ENCODE measurements around the gene NOS1. TPM values are rescaled to one million over a fixed set of nuclear protein-coding genes. Genes with fewer than 3 reads are reported as not detected.

NOS1 gene
- polyA plus RNA-seq, 1 donor from 2014 or later, result not detected

GRCh38 chr12:117363953-117364486 lies 2.6 kb upstream of the NOS1 start:
- TF ChIP-seq TAF1 (IDR thresholded peaks at IDR 0.05; ENCODE audit: low read depth), result no peak
- TF ChIP-seq RAD21 (conservative IDR thresholded peaks at IDR 0.05), result no peak
- no peak for TF ChIP-seq MXI1 (conservative IDR thresholded peaks at IDR 0.05; ENCODE audit: poor library complexity, severe bottlenecking)
- H3K79me2 ChIP-seq (replicated peaks; ENCODE audit: insufficient read depth, low read length), result no peaks in the 10 kb centered on the region
- peaks cover 59% of the 10 kb centered on the region for H3K27me3 ChIP-seq (ENCODE audit: insufficient read depth, low read depth, low read length)

GRCh38 chr12:117363056-117363662 lies 1.7 kb upstream of the NOS1 start:
- Histone ChIP-seq H3K27ac (ENCODE audit: low read length) (no peak overlapping the region), H3K4me2 (ENCODE audit: low read length) (no peak overlapping the region), H3F3A (ENCODE audit: insufficient read depth, low read length, poor library complexity, severe bottlenecking) (no peaks in the 10 kb centered on the region), H3K9me2 (ENCODE audit: insufficient read depth, low read length) (no peaks in the 10 kb centered on the region), H3K9ac (ENCODE audit: low read length) (no peak overlapping the region), H4K20me1 (ENCODE audit: insufficient read depth) (no peaks in the 10 kb centered on the region), H3K9me3 (ENCODE audit: low read length) (no peaks in the 10 kb centered on the region), H2AFZ (ENCODE audit: low read depth, low read length) (no peak overlapping the region), H3K36me3 (ENCODE audit: insufficient read depth, low read length) (no peaks in the 10 kb centered on the region), H3K27me3 (ENCODE audit: insufficient read depth, low read depth, low read length) (peaks cover 68% of the 10 kb centered on the region), H3K79me2 (replicated peaks; ENCODE audit: insufficient read depth, low read length) (no peaks in the 10 kb centered on the region), H3K4me3 (ENCODE audit: low read length) (no peak overlapping the region)
- TF ChIP-seq REST (IDR thresholded peaks at IDR 0.05; ENCODE audit: borderline replicate concordance) (no peak), RAD21 (conservative IDR thresholded peaks at IDR 0.05) (no peak), SMC3 (conservative IDR thresholded peaks at IDR 0.05; ENCODE audit: poor library complexity) (no peak), EP300 (conservative IDR thresholded peaks at IDR 0.05; ENCODE audit: poor library complexity, severe bottlenecking) (no peak), CTCF (IDR thresholded peaks at IDR 0.05; ENCODE audit: poor library complexity, severe bottlenecking) (no peak), POLR2AphosphoS5 (IDR thresholded peaks at IDR 0.05) (no peak), TAF1 (IDR thresholded peaks at IDR 0.05; ENCODE audit: low read depth) (no peak), MXI1 (conservative IDR thresholded peaks at IDR 0.05; ENCODE audit: poor library complexity, severe bottlenecking) (no peak), EZH2 (IDR thresholded peaks at IDR 0.05; ENCODE audit: borderline replicate concordance, insufficient read depth, low read length, poor library complexity, severe bottlenecking) (no peak)

More at GRCh38 chr12:117363953-117364486, 2.6 kb upstream of the NOS1 start:
- Histone ChIP-seq H4K20me1 (ENCODE audit: insufficient read depth) (no peaks in the 10 kb centered on the region), H3K4me3 (ENCODE audit: low read length) (no peak overlapping the region), H3K36me3 (ENCODE audit: insufficient read depth, low read length) (no peaks in the 10 kb centered on the region), H3K27ac (ENCODE audit: low read length) (no peak overlapping the region), H3K9me3 (ENCODE audit: low read length) (no peaks in the 10 kb centered on the region), H3K4me2 (ENCODE audit: low read length) (no peak overlapping the region), H2AFZ (ENCODE audit: low read depth, low read length) (no peak overlapping the region), H3K9me2 (ENCODE audit: insufficient read depth, low read length) (no peaks in the 10 kb centered on the region), H3F3A (ENCODE audit: insufficient read depth, low read length, poor library complexity, severe bottlenecking) (no peaks in the 10 kb centered on the region), H3K9ac (ENCODE audit: low read length) (no peak overlapping the region)
